Measurements from ENCODE around the gene ROM1. TPM values are rescaled to one million over a fixed set of nuclear protein-coding genes. Genes with fewer than 3 reads are reported as not detected.
A peak's percentile ranks its signal among the peaks of the same experiment; 100 is the strongest.

Gene ROM1
- total and polyA plus RNA-seq, 8 donors = 0.29 to 13.0 (median 4.6) TPM; not detected in 1

DNA sequence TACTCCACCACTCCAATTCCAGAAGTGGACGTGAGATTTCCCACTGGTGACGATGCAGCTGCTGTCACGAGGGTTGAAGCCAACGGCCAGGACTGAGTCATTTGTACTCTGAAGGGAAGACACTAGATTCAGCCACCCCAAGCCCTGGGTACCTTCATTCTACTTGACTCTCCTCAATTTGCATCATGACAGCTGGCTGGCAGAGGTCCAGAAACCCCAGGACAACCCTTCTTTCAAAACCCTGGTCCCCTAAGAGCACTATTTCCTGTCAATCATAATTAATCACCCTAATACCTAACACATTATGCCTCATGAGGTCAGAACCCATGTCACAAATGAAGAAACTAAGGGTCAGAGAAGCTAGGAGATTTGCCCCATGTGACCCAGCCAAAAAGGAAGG is 5.3 kb upstream of the ROM1 start:
- no peak overlapping the region for H3K4me3 ChIP-seq
- no peak overlapping the region for H3K27ac ChIP-seq
- 64 to 87% (median 82%) methylated on average over 4 of the region's 4 CpGs for WGBS, 5 donors
- TF ChIP-seq, protein P1, sequence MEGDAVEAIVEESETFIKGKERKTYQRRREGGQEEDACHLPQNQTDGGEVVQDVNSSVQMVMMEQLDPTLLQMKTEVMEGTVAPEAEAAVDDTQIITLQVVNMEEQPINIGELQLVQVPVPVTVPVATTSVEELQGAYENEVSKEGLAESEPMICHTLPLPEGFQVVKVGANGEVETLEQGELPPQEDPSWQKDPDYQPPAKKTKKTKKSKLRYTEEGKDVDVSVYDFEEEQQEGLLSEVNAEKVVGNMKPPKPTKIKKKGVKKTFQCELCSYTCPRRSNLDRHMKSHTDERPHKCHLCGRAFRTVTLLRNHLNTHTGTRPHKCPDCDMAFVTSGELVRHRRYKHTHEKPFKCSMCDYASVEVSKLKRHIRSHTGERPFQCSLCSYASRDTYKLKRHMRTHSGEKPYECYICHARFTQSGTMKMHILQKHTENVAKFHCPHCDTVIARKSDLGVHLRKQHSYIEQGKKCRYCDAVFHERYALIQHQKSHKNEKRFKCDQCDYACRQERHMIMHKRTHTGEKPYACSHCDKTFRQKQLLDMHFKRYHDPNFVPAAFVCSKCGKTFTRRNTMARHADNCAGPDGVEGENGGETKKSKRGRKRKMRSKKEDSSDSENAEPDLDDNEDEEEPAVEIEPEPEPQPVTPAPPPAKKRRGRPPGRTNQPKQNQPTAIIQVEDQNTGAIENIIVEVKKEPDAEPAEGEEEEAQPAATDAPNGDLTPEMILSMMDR (IDR thresholded peaks at IDR 0.05) = no peak
- TF ChIP-seq POLR2A (IDR thresholded peaks at IDR 0.05) (no peak), POLR2AphosphoS5 (IDR thresholded peaks at IDR 0.05) (no peak), EP300 (IDR thresholded peaks at IDR 0.05) (no peak)
- no peak for DNase-seq
- H3K4me1 ChIP-seq = peaks cover 19 to 45% (median 26%) of the 10 kb centered on the region in 4 donors
- H3K27me3 ChIP-seq = no peaks in the 10 kb centered on the region
- H3K9me3 ChIP-seq = no peaks in the 10 kb centered on the region
- intact Hi-C loops (cut with DNase I; ENCODE audit: low total_unique reads) = no loop called here
- peaks cover 28 to 76% (median 66%) of the 10 kb centered on the region in 4 donors for H3K36me3 ChIP-seq

DNA sequence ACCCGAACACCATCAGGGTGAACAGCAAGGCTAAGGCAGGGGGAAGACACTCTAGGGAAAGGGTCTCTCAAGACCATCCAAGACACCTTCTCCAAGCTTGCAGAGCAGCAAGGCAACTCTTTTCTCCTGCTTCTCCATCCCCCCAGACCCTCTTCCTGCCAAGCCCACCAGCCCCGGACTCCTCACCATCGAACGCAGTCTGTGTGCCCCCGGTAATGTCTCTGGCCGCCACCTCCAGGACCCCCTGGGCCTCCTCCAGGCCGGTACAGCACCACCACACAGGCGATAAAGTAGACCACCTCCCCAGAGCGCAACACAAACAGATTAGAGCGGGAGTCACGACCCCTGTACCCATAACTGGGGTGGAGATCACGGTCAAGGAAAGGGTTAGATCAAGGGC is 4.3 kb upstream of the ROM1 start:
- TF ChIP-seq POLR2AphosphoS5 (IDR thresholded peaks at IDR 0.05) (no peak), EP300 (IDR thresholded peaks at IDR 0.05) (no peak), POLR2A (IDR thresholded peaks at IDR 0.05) (no peak)
- TF ChIP-seq, protein P1 (IDR thresholded peaks at IDR 0.05) = no peak
- intact Hi-C loops (cut with DNase I; ENCODE audit: low total_unique reads) = no loop called here
- H3K4me3 ChIP-seq = no peak overlapping the region
- peaks cover 28 to 73% (median 65%) of the 10 kb centered on the region in 4 donors for H3K36me3 ChIP-seq
- H3K9me3 ChIP-seq = no peaks in the 10 kb centered on the region
- no peak overlapping the region for H3K27ac ChIP-seq
- H3K27me3 ChIP-seq = no peaks in the 10 kb centered on the region
- DNase-seq = no peak
- peaks cover 20 to 43% (median 27%) of the 10 kb centered on the region in 4 donors for H3K4me1 ChIP-seq
- WGBS, 5 donors = 88 to 91% (median 90%) methylated on average over 12 of the region's 12 CpGs

DNA sequence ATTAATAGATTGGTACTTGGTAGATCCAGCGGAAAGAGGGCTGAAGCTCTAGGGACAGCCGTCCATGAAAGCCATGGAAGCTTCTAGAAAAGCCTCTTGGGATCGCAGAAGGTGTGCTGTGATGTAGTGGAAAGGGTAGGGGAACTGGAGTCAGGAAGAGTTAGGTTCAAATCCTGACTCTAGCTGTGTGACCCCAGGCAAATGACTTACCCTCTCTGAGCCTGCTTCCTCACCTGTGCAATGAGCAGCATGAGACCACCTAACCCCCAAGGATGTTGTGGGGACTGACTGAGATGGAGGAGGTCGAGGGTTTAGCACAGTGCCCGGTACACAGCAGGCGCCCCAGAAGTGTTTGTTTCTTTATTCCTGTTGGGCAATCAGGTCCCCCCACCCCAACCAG is 2.7 kb upstream of the ROM1 start:
- H3K27ac ChIP-seq = no peak overlapping the region
- intact Hi-C loops (cut with DNase I; ENCODE audit: low total_unique reads) = no loop called here
- 85 to 92% (median 88%) methylated on average over 6 of the region's 6 CpGs for WGBS, 5 donors
- H3K27me3 ChIP-seq = no peaks in the 10 kb centered on the region
- no peak for DNase-seq
- H3K9me3 ChIP-seq = no peaks in the 10 kb centered on the region
- peak overlapping the region in 1 of 4 donors; percentile 75 for H3K4me3 ChIP-seq
- TF ChIP-seq POLR2A (IDR thresholded peaks at IDR 0.05) = no peak
- TF ChIP-seq POLR2AphosphoS5 (IDR thresholded peaks at IDR 0.05) = no peak
- TF ChIP-seq EP300 (IDR thresholded peaks at IDR 0.05) = no peak
- TF ChIP-seq, protein P1 (IDR thresholded peaks at IDR 0.05) = no peak
- peaks cover 23 to 69% (median 56%) of the 10 kb centered on the region in 4 donors for H3K36me3 ChIP-seq
- peaks cover 20 to 40% (median 28%) of the 10 kb centered on the region in 4 donors for H3K4me1 ChIP-seq

DNA sequence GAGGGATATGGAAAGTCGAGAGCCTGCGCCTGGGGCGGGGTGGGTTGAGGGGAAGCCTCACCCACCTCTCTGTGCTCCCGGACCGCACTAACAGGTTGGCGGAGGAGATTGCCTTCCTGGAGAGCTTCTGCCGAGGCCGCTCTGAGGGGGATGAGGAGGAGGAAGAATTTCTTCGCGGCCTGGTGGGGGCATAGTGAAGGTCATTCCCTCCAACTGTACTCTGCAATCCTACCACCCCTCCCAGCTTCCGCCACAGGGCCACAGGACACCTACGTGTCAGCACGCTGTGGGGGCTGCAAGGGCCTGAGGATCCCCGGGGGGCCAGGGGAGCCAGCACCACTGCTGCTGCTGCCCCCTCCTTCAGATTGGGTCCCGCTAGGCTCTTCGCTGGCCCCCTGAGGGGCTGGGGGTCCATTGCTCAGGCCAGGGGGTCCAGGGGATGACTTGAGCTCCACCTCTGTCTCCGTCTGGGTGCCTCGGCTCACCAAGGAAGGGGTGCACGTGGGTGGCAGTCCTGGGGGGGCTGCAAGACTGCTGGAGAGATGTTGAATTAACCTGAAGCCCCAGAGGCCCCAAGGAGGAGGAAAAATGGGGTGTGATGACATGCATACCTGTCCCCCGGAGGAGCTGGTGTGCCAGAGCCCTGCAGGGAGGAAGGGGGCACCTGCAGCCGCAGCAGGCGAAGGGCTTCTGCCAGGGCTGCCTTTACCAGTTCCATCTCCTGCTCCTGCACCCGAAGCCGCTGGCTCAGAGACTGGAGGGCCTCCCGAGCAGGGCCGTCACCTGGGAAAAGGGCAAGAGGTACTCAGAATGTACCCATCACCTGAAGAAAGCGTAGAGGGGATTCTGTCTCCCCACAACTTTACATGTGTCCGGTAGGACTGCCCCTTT is 2.0 kb upstream of the ROM1 start:
- Histone ChIP-seq H3K27me3 (no peaks in the 10 kb centered on the region), H3K4me3 (peak overlapping the region; percentile 75 to 84 (median 76)), H3K36me3 (peaks cover 17 to 69% (median 56%) of the 10 kb centered on the region in 4 donors), H3K27ac (peak overlapping the region; percentile 83 to 97 (median 96)), H3K4me1 (peaks cover 20 to 40% (median 28%) of the 10 kb centered on the region in 4 donors), H3K9me3 (no peaks in the 10 kb centered on the region)
- WGBS, 5 donors = 61 to 71% (median 66%) methylated on average over 20 to 28 of the region's 28 CpGs
- DNase-seq = no peak
- intact Hi-C loops (cut with DNase I; ENCODE audit: low total_unique reads) = no loop called here
- TF ChIP-seq, protein P1 (IDR thresholded peaks at IDR 0.05) = no peak
- TF ChIP-seq POLR2A (IDR thresholded peaks at IDR 0.05) (no peak), POLR2AphosphoS5 (IDR thresholded peaks at IDR 0.05) (no peak), EP300 (IDR thresholded peaks at IDR 0.05) (no peak)

All from stomach (tissue), 9 donors.